ENCODE results near the gene KRT23.
"Not testable (repeated sequence)": the region's sequence is repeated elsewhere in the genome, so short reads cannot be mapped to it uniquely, and the experiment has no call there.

KRT23 gene

GRCh38 chr17:40949418-40949817 is 12.0 kb upstream of the KRT23 start:
- no peak for DNase-seq

GRCh38 chr17:40947929-40948328 is 10.5 kb upstream of the KRT23 start:
- DNase-seq: no peak

- no peak for DNase-seq
Observed at GRCh38 chr17:40945414-40945813, 8.0 kb upstream of the KRT23 start.

- no peak for DNase-seq
Observed at GRCh38 chr17:40944531-40944930, 7.1 kb upstream of the KRT23 start.

- DNase-seq: no peak
Observed at GRCh38 chr17:40942553-40942952, 5.1 kb upstream of the KRT23 start.

GRCh38 chr17:40940266-40940665 is 2.8 kb upstream of the KRT23 start:
- DNase-seq: no peak

- DNase-seq: no peak
Observed at GRCh38 chr17:40938981-40939380, 1.5 kb upstream of the KRT23 start.

GRCh38 chr17:40936976-40937375 is 470 bp downstream of the KRT23 start:
- no peak for DNase-seq

- peak; percentile 4 for DNase-seq
Observed at GRCh38 chr17:40936437-40936971, 942 bp downstream of the KRT23 start.

- no peak for DNase-seq
Observed at GRCh38 chr17:40935624-40936023, 1.8 kb downstream of the KRT23 start.

GRCh38 chr17:40932608-40933007 is 4.8 kb downstream of the KRT23 start:
- no peak for DNase-seq

- DNase-seq: peak; percentile 5
Observed at GRCh38 chr17:40931311-40931710, 6.1 kb downstream of the KRT23 start.

- DNase-seq: no peak
Observed at GRCh38 chr17:40926341-40926740, 11.1 kb downstream of the KRT23 start.

- DNase-seq: peak; percentile 13
Observed at GRCh38 chr17:40922239-40922638, 15.2 kb downstream of the KRT23 start.

- DNase-seq: no peak
Observed at GRCh38 chr17:40921026-40921425, 16.4 kb downstream of the KRT23 start.

GRCh38 chr17:40917116-40917515 is 20.3 kb downstream of the KRT23 start:
- DNase-seq: not testable (repeated sequence)

- DNase-seq: no peak
Observed at GRCh38 chr17:40916366-40916765, 21.1 kb downstream of the KRT23 start.

- DNase-seq: no peak
Observed at GRCh38 chr17:40915721-40916256, 21.7 kb downstream of the KRT23 start.

GRCh38 chr17:40915199-40915661 is 22.2 kb downstream of the KRT23 start:
- DNase-seq: no peak

GRCh38 chr17:40914075-40914855 is 23.2 kb downstream of the KRT23 start:
- no peak for DNase-seq

GRCh38 chr17:40912486-40913210 is 24.8 kb downstream of the KRT23 start:
- no peak for DNase-seq

GRCh38 chr17:40910441-40910841 is 27.0 kb downstream of the KRT23 start:
- no peak for DNase-seq

- no peak for DNase-seq
Observed at GRCh38 chr17:40909755-40910154, 27.7 kb downstream of the KRT23 start.

GRCh38 chr17:40909351-40909750 is 28.1 kb downstream of the KRT23 start:
- peak; percentile 88 for DNase-seq
